H1 (cell line): ENCODE results near the gene P4HB. TPM values are rescaled to one million over a fixed set of nuclear protein-coding genes. Genes with fewer than 3 reads are reported as not detected.

ENCODE experiments used
- ATF2 ChIP-seq: IDR thresholded peaks from 2 replicates; pipeline ENCODE4 v1.6.1; 2012; ENCODE audit warnings: low read length, inconsistent platforms
- BACH1 ChIP-seq: IDR thresholded peaks from 2 replicates; pipeline ENCODE4 v1.6.1; 2012; ENCODE audit warnings: low read length, improper control_type of control experiment
- CBX5 ChIP-seq: fragments of 300-800, 300-1000 bp; sonication (generic); IDR thresholded peaks from 2 replicates; pipeline ENCODE4 v1.7.1; 2016; ENCODE audit warnings: antibody characterized with exemption, low read length, low read depth
- CHD2 ChIP-seq: IDR thresholded peaks from 2 replicates; pipeline ENCODE4 v1.6.1; 2012; ENCODE audit warnings: low read length, improper control_type of control experiment
- SP1 ChIP-seq: IDR thresholded peaks from 2 replicates; pipeline ENCODE4 v1.6.1; 2011; ENCODE audit warnings: low read depth, low read length
- polyA plus RNA-seq, 7 experiments: library from polyadenylated mRNA; depleted of rRNA in 3 of 7; stranded (reverse) in 5 of 7; unstranded in 2 of 7; fragments of >200 nt in 5 of 7; fragments of 200-250 nt in 2 of 7; gene quantifications; 1 replicate in 5 of 7; 2 replicates in 1 of 7; 4 replicates in 1 of 7; pipeline versions ENCODE4 v1.2.1 to v1.2.3, GENCODE V29; 2011 to 2013; ENCODE audit warnings: missing spikeins in 2 of 7, mixed read lengths in 2 of 7
- total RNA-seq: library from RNA; stranded (reverse); fragmentation: NEBNext Ultra II Directional; extraction: Animal tissue kit (Norgen Biotek cat#: 25700); gene quantifications from 2 replicates; pipeline ENCODE4 v1.2.1, GENCODE V29; 2021

Gene P4HB
- total and polyA plus RNA-seq, 2 of the 8 experiments (the other 6 are each of a cell fraction or from before 2014, with no cell fraction given): 41.4 to 379 TPM

GRCh38 chr17:81852237-81852636 lies 8.1 kb downstream of the P4HB start (continued):
- TF ChIP-seq ATF2: no peak
- no peak for TF ChIP-seq CBX5
- TF ChIP-seq SP1: no peak
- no peak for TF ChIP-seq CHD2
- TF ChIP-seq BACH1: no peak
- TF ChIP-seq, all 59 proteins: peak for 0
